ENCODE data around the gene ARHGAP28.
"Not testable (repeated sequence)": the region's sequence is repeated elsewhere in the genome, so short reads cannot be mapped to it uniquely, and the experiment has no call there.

ARHGAP28 gene

DNA sequence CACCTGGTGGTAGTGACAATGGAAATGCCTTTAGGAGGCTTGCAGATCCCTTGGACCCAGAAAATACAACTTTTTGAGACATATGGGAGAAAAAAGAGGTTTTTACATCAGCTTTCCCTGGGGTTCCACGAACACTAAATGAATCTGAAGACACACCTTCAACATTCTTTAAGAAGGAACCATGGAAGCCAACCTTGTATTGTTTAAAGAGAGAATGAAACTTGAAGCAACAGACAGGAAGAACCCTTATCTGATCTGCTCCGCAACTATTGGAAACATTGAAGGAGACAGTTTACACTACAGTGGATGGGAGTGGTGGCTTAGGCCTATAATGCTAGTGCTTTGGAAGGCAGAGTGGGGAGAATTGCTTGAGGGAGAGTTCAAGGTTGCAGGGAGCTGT is 197.6 kb downstream of the ARHGAP28 start:
- TF ChIP-seq, protein P1, sequence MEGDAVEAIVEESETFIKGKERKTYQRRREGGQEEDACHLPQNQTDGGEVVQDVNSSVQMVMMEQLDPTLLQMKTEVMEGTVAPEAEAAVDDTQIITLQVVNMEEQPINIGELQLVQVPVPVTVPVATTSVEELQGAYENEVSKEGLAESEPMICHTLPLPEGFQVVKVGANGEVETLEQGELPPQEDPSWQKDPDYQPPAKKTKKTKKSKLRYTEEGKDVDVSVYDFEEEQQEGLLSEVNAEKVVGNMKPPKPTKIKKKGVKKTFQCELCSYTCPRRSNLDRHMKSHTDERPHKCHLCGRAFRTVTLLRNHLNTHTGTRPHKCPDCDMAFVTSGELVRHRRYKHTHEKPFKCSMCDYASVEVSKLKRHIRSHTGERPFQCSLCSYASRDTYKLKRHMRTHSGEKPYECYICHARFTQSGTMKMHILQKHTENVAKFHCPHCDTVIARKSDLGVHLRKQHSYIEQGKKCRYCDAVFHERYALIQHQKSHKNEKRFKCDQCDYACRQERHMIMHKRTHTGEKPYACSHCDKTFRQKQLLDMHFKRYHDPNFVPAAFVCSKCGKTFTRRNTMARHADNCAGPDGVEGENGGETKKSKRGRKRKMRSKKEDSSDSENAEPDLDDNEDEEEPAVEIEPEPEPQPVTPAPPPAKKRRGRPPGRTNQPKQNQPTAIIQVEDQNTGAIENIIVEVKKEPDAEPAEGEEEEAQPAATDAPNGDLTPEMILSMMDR (IDR thresholded peaks at IDR 0.05) = no peak
- no peak for TF ChIP-seq ZFX (IDR thresholded peaks at IDR 0.05; ENCODE audit: borderline replicate concordance)
- H3K27ac ChIP-seq = no peak overlapping the region

DNA sequence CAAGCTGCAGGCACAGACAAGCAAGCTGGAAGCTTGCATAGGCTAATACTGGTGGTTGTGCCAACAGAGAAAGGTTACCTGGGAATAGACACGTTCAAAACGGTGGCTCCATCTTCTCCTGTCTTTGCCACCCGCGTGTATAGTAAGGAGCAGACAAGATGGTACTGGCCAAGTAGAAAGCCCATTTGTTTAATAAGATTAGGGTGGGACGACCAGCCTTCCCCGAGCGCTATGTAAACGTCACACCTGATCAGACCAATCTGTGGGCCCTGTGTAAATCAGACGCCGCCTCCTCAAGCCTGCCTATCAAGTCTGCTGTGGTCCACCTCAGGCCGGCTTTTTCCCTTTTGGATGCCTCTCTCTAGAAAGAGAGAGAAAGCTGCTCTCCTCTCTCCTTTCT is 198.8 kb downstream of the ARHGAP28 start:
- TF ChIP-seq, protein P1 (IDR thresholded peaks at IDR 0.05) = no peak
- TF ChIP-seq ZFX (IDR thresholded peaks at IDR 0.05; ENCODE audit: borderline replicate concordance) = no peak
- H3K27ac ChIP-seq = no peak overlapping the region

DNA sequence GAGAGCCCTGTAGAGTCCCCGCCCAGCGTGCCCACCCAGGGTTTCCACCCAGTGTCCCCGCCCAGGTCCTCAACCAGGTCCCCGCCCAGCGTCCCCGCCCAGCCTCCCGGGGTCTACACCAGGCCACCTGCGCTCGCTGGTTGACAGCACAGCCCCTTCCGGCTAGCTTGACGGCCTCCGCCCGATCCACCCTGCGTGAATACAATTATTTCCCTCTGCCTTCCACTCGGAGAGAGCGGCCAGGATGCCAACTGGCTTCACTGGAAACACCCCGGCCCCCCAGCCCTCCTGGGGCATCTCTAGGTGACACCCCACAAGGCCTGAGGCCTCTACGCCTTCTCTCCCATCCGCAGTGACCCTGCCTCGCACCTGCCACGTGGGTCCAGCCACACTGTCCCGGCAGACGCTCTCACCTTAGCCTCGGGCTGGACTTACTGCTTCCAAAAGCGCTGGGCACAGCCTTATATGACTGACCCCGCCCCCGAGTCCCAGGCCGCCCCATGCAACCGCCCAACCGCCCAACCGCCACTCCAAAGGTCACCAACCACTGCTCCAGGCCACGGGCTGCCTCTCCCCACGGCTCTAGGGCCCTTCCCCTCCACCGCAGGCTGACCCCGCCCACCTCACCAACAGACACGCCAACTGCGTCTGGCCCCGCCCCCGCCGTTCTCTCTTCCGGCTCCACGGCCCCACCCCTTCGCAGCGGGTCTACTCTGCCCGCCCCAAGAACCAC is 200.0 kb downstream of the ARHGAP28 start:
- TF ChIP-seq, protein P1 (IDR thresholded peaks at IDR 0.05) = no peak
- TF ChIP-seq ZFX (IDR thresholded peaks at IDR 0.05; ENCODE audit: borderline replicate concordance) = no peak
- H3K27ac ChIP-seq = no peak overlapping the region

DNA sequence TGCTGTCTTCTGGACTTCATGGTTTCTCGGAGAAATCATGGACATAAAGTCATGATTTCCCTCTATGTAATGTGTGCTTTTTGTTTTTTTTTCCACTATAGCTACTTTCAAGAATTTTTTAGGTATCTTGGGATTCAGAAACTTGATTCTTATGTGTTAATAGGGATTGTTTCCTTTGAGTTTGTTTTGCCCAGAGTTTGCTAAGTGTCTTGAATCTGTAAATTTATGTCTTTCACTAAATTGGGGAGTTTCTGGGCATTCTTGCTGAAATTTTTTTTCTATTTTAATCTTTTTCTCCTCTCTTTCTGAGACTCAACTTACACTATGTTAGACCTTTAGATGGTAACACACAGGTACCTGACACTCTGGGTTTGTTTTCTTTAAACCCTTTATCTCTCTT is 205.3 kb downstream of the ARHGAP28 start:
- TF ChIP-seq, protein P1 (IDR thresholded peaks at IDR 0.05) = no peak
- TF ChIP-seq ZFX (IDR thresholded peaks at IDR 0.05; ENCODE audit: borderline replicate concordance) = no peak
- H3K27ac ChIP-seq = no peak overlapping the region

DNA sequence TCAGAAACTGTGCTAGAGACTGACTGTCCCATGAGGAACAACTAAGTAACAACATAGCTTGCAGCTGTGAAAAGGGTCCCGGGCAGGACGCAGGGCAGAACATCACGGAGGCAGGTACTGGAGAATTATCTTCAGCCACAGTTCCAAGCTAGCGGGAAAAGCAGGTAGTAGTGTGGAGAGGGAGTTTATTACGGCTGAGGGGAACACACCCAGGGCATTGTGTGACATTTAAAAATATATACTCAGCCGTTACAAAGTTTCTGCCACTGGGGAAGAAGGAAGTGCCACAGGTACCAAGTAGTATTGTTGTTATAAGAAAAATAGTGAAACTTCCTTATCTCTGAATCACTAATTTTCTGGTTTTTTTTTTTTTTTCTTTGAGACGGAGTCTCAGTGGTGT is 208.5 kb downstream of the ARHGAP28 start:
- H3K27ac ChIP-seq = no peak overlapping the region
- no peak for TF ChIP-seq ZFX (IDR thresholded peaks at IDR 0.05; ENCODE audit: borderline replicate concordance)
- TF ChIP-seq, protein P1 (IDR thresholded peaks at IDR 0.05) = no peak

DNA sequence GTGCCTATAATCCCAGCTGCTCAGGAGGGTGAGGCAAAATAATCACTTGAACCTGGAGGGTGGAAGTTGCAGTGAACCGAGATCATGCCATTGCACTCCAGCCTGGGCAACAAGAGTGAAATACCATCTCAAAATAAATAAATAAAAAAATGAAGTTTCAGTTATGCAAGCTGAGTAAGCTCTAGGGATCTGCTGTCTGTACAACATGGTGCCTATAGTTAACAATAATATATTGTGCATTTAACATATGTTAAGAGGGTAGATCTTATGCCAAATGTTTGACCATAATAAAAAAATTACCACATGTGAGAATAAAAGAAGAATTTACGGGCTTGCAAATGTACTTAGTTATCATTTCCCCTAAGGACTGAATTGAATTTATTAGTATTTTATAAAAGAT is 208.9 kb downstream of the ARHGAP28 start:
- not testable (repeated sequence) for H3K27ac ChIP-seq

DNA sequence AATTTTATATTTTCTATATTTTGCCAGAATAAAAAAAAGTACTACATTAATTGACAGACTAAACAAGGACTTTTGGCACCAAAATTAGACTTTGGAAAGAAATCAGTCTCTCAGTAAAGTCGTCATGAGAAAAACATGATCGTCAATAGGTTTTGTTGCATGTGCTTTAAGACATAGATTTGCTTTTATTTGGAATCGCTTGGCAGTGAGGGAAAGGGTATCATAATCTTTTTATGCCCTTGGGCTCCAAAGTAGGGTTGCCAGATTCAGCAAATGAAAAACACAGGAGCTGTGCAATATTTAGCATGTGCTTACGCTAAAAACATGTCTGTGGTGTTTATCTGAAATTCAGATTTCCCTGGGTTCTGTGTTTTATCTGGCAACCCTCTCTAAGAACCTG is 210.5 kb downstream of the ARHGAP28 start:
- no peak overlapping the region for H3K27ac ChIP-seq
- TF ChIP-seq ZFX (IDR thresholded peaks at IDR 0.05; ENCODE audit: borderline replicate concordance) = no peak
- TF ChIP-seq, protein P1 (IDR thresholded peaks at IDR 0.05) = no peak

DNA sequence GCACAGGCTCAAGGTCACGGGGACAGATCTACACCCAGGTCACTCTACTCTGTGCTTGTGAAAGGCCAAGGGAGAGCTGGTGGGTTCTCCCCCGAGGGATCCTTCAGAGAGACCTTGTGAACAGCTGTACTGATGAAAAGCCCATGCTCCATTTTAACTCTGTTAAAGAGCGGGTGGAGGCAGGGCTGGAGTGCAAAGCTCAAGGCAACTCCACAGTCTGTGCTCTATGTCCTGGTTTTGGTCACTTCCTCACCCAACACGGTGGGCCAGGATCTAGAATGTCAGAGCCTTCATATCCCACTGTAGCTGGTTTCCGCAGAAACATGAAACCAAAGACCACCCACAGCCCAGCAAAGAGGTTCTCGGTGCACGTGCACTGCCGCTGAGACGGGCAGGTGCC is 210.9 kb downstream of the ARHGAP28 start:
- no peak overlapping the region for H3K27ac ChIP-seq
- TF ChIP-seq, protein P1 (IDR thresholded peaks at IDR 0.05) = no peak
- no peak for TF ChIP-seq ZFX (IDR thresholded peaks at IDR 0.05; ENCODE audit: borderline replicate concordance)

Data from 22Rv1 (cell line).